HG03521 (cell line): ENCODE measurements around the gene RNF11.
A peak's percentile ranks its signal among the peaks of the same experiment; 100 is the strongest.
"Not testable (repeated sequence)": the region's sequence is repeated elsewhere in the genome, so short reads cannot be mapped to it uniquely, and the experiment has no call there.

Experiments
- ATAC-seq: cut with Tn5 transposase; IDR thresholded peaks from one replicate; pipeline ENCODE4 v1.9.1; 2021; ENCODE audit warnings: mild to moderate bottlenecking, moderate library complexity; ENCODE audit not compliant: unreplicated experiment

RNF11 gene

DNA sequence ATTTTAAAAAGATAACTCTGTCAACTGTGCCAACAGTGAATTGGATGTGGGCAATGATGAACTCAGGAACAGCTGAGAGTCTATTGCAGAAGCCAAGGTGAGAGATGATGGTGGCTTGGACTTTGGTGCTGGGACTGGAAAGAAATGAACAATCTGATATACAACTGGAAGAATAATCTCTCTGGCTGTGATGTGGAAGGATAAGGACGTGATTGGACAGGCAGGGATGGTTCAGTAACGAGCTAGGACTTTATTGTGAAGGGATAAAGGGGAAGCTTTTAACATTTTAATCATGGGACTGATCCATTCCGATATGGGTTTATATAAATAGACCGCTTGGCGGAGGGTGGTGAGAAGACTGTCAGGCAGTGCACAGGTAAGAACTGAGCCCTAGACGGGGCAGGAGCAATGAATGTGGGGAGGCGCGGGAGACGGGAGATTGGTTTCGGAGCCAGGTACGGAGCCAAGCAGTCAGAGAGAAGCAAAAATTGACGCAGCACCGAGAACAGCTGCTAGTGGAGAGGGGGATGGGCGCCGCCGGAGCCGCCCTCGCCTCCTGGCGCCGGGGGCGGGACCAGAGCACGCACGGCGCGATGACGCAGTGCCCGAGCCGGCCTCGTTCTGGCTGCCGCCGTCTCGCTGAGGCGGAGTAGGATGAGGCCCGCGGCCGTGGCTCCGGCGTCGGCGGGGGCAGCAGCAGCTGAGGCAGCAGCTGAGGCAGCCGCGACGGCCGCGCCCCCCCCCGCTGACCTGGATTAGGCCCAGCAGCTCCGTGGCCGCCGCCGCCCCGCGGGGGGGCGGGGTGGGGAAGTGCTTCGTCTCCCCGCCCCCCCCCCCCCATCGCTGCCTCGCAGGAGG is at the start of gene RNF11:
Gene RNF11 (plus strand): TSS at position 601 of the 858 bp plus-strand sequence. CDS start 484 bp downstream, outside the sequence.
- peak; percentile 81 for ATAC-seq

- ATAC-seq, result no peak
Measured at GRCh38 chr1:51188230-51188629, 47.8 kb upstream of the RNF11 start.

- no peak for ATAC-seq
Measured at GRCh38 chr1:51189421-51190073, 46.5 kb upstream of the RNF11 start.

DNA sequence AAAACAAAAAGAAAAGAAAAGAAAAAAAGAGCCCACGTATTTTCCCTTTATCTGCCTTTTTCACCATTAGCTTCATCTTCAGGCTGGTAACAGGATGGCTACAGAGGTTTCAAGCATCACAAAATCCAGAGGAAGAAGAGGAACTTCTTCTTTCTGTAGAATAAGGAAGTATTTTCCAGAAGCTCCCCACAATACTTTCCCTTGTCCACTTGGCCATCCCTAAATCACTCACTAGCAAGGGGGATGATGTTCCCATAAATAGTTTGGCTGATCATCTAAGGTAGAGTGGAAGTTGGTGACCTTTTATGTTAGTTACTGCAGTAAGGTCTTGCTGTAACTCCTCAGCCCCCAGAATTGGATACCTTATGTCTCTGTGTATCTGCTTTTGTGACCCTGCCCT is 45.1 kb upstream of the RNF11 start:
- no peak for ATAC-seq

DNA sequence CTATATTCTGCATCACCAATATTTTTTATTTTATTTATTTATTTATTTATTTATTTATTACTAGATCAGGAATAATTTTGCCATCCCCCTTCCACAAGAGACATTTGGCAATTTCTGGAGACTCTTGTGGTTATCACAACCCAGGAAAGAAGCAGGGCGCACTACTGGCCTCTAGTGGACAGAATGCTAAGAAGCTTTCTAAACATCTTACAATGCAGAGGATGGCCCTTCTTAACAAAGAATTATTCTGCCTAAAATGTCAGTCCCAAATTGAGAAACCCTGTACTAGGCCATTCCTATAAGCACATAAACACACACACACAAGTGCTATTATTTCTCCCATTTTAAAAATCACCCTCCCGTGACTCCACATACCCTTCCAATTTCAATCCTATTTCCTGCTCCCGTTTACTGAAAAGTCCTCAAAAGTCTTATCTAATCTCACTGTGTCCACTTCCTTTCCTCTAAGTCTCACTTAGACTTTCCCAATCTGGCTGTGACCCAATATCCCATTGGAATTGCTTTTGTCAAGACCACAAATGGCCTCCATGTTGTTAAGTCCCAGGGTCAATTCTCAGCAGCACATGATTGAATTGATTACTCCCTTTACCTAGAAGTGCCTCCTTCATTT is 43.7 kb upstream of the RNF11 start:
- ATAC-seq, result no peak

DNA sequence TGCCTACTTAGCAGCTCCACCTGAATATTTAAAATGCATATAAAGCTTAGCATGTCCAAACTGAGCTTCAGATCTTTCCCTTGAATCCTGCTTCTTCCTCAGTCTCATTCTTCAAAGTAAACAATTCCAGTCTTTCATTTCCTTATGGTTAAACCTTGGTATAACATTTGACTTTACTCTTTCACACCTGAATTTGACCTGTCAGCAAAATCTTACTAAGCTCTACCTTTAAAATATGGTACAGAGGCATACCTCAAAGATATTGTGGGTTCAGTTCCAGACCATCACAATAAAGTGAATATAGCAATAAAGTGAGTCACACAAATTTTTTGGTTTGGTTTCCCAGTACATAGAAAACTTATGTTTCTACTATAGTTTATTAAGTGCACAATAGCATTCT is 42.5 kb upstream of the RNF11 start:
- no peak for ATAC-seq

DNA sequence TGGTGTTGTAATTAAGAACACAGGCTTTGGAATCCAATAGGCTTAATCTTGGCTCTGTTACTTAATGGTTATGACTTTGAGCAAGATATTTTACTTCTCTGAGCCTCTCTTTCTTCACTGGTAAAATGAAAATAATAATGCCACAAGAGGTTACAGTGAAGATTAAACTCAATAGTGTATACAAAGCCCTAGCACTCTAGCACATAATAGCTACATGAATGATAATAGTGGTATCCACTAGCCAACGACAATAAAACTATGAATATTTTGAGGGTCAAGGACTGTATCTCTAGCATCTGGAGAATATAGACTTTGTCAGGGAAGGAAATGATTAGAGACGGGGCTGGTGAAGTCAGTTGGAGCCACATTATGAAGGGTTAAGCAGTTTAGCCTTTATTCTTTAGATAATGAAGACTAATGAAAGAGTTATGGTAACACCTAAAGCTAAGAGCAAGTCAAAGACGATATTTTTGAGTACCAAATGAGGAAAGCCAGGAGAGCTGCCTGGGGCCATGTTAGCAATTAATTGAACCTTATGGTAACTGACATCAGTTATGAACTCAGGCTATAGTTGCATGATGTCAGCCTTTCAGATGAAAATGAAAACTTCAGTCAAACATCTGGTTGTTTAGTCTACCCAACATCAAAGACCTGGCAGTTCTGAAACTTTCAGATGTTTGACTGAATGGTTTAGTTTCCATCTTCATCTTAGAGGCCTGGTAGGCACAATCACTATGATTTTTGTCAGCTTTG is 32.8 kb upstream of the RNF11 start:
- ATAC-seq, result peak; percentile 66

DNA sequence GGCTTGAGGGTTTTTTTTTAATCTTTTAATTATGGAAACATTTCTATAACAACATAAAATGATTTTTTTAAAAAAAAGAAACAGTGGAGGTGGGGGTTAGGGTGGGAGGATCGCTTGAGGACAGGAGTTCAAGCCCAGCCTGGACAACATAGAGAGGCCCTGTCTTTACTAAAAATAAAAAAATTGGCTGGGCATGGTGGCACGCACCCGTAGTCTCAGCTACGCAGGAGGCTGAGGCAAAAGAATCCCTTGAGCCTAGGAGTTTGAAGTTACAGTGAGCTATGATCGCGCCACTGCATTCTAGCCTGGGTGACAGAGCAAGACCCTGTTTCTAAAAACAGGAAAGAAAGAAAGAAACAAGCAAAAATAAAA is 32.2 kb upstream of the RNF11 start:
- no peak for ATAC-seq

- no peak for ATAC-seq
Measured at GRCh38 chr1:51210055-51210454, 26.0 kb upstream of the RNF11 start.

DNA sequence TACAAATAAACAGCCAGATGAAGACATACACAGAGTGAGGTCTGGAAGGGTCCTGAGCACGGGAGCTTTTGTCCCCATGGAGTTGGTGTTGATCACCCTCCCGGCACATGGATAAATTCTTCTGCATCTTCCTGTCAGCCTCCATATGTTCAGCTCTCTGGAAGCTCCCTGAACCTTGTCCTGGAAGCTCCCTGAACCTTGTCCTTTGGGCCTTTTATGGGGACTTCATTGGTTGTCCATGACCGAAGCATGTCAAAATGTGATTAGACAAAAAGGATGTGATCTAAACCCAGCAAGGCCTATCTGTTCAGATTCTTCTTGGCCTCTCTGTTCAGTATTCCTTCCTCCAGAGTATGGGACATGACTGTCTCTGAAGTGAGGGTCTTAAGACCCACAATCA is 25.4 kb upstream of the RNF11 start:
- ATAC-seq, result no peak

- no peak for ATAC-seq
Measured at GRCh38 chr1:51214615-51215131, 21.4 kb upstream of the RNF11 start.

DNA sequence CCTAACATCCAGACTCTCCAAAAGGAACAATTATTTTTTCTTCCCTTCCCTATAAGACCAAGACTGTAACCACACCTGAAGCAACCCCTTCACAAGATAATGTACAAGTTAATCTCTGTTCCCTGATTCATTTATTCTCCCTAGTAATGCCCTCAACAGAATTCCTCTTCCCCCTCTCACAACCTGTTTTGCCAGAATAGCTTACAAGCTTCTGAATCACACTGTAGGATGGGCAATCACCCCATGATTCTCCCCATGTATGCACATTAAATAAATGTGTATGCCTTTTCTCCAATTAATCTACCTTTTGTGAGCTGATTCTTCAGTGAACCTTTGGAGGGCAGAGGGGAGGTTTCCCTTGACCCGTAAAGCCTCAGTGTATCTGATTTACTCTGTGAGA is 20.9 kb upstream of the RNF11 start:
- no peak for ATAC-seq

GRCh38 chr1:51216631-51217030 is 19.4 kb upstream of the RNF11 start:
- ATAC-seq, result no peak

DNA sequence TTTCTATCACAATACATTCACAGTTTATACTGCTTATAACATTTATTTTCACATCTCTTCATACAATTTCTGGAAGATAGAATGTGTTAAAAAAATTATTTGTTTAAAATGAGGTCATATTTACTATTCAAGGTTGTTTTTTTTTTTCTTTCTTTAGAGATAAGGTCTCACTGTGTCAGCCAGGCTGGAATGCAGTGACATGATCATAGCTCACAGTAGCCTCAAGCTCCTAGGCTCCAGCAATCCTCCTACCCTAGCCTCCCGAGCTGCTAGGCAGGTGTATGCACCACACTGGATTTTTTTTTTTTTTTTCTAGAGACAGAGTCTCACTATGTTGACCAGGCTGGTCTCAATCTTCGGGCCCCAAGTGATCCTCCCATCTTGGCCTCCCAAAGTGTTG is 19.0 kb upstream of the RNF11 start:
- ATAC-seq, result no peak

- ATAC-seq, result no peak
Measured at GRCh38 chr1:51218570-51218969, 17.5 kb upstream of the RNF11 start.

DNA sequence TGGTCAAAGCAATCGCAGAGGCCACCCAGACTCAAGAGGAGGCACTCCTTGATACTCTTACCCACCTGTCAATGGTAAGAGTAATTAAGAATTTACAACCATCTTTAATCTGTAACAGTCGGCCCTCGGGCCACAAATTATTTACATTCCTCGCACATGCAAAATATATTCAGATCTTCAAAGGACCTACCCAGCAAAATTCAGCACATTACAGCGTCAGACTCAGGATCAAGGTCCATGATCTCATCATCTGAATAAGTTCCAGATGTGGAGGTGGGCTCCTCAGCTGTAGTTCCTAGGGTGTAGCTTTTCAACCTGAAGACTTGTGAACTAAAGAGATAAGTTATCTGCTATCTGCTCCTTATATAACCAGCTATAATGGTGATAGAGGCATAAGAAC is 17.1 kb upstream of the RNF11 start:
- ATAC-seq, result no peak

GRCh38 chr1:51221529-51221928 is 14.5 kb upstream of the RNF11 start:
- ATAC-seq, result not testable (repeated sequence)

- no peak for ATAC-seq
Measured at GRCh38 chr1:51222136-51222787, 13.8 kb upstream of the RNF11 start.

DNA sequence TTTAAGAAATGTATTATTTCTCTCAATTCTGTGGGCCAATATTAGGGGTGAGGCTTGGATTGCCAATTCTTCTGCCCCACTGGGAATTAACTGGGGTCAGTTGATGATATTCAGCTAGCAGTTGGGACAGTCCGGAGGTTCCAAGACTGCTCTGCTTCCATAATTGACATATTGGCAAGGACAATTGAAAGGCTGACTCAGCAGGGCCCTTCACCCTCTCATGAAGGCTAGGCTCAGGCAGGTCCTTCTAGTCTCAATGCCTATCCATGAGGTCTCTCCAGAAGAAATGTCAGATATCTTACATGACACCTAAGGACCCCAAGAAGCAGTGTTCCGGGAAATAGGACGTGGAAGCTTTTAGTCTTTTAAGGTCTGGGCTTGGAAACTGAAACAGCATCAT is 13.3 kb upstream of the RNF11 start:
- ATAC-seq, result no peak

DNA sequence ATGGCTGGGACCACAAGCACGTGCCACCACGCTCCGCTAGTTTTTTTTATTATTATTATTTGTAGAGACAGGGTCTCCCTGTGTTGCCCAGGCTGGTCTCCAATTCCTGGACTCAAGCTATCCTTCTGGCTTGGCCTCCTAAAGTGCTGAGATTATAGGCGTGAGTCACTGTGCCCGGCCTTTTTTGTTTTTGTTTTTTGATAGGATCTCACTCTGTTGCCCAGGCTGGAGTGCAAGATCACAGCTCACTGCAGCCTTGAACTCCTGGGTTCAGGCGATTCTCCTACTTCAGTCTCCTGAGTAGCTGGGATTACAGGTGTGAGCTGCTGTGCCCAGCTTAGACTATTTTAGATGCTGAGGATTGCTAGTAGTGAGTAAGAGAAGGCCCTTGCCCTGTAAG is 11.8 kb upstream of the RNF11 start:
- ATAC-seq, result no peak
